HepG2 (cell line): ENCODE measurements around the gene TLE2. TPM values are rescaled to one million over a fixed set of nuclear protein-coding genes. Genes with fewer than 3 reads are reported as not detected.

ENCODE experiments used
- ATAC-seq: fragments of 200-7000 bp; cut with Tn5 transposase; 3 replicates; pipeline ENCODE4 v1.9.1; 2020; ENCODE audit warnings: mild to moderate bottlenecking, moderate library complexity
- BruUV-seq: library from RNA; stranded (reverse); fragments of 400-500 nt; replicated peaks from 2 replicates; lab custom pipeline; 2021; lab: Mats Ljungman, UMichigan
- CTCF ChIA-PET: fragments of 300-600 bp; formaldehyde crosslinking; extraction: SDS; loops from one replicate; lab custom pipeline; 2021; ENCODE audit warnings: low total read pairs, inconsistent platforms, low intra/inter-chr PET ratio; lab: Yijun Ruan, JAX
- POLR2A ChIA-PET: fragments of 350-600 bp; sonication (Branson Sonifier 250); formaldehyde crosslinking; loops from one replicate; lab custom pipeline; 2020; ENCODE audit warnings: antibody characterized with exemption, inconsistent platforms; lab: Yijun Ruan, JAX
- DNase-seq: peaks from one replicate; pipeline ENCODE4 v3.0.0-alpha.2; 2015; ENCODE audit warnings: low spot score
- FAIRE-seq: peaks from 3 replicates; lab custom pipeline; 2011; peaks lifted over from hg19 to GRCh38; lab: Jason Lieb, UNC
- H2AFZ ChIP-seq: one replicate; pipeline ENCODE4 v1.6.1; 2011; ENCODE audit warnings: low read length, inconsistent platforms
- H3K27ac ChIP-seq: fragments of 300-600 bp; 3 replicates; pipeline ENCODE4 v1.8.0; 2011; ENCODE audit warnings: mixed run types, mild to moderate bottlenecking, mixed read lengths, low read length, inconsistent platforms; ENCODE audit not compliant: insufficient read depth; ENCODE audit errors: extremely low read length
- H3K27me3 ChIP-seq, 2 experiments: fragments of 200-600 bp in 1 of 2; 2 replicates in 1 of 2; 3 replicates in 1 of 2; pipeline versions ENCODE4 v1.6.0 to v1.8.0; 2011; ENCODE audit warnings: low read length in 2 of 2, mild to moderate bottlenecking in 2 of 2, moderate library complexity in 2 of 2, inconsistent platforms in 1 of 2; ENCODE audit not compliant: insufficient read depth in 2 of 2, control insufficient read depth in 1 of 2
- H3K36me3 ChIP-seq, 2 experiments: fragments of 200-600 bp in 1 of 2; replicated peaks in 1 of 2; 2 replicates in 1 of 2; 3 replicates in 1 of 2; pipeline versions ENCODE4 v1.5.1 to v1.8.0; 2011; ENCODE audit warnings: low read length in 2 of 2, inconsistent platforms in 1 of 2; ENCODE audit not compliant: insufficient read depth in 2 of 2, control insufficient read depth in 1 of 2
- H3K4me1 ChIP-seq: 2 replicates; pipeline ENCODE4 v1.5.1; 2012; ENCODE audit warnings: low read length, inconsistent platforms; ENCODE audit not compliant: insufficient read depth
- H3K4me2 ChIP-seq: 2 replicates; pipeline ENCODE4 v1.6.0; 2011; ENCODE audit warnings: low read depth, low read length, inconsistent platforms
- H3K4me3 ChIP-seq, 3 experiments: fragments of 200-600 bp in 1 of 3; sonication (generic), shearing (Covaris generic) in 1 of 3; replicated peaks in 1 of 3; 2 replicates each; pipeline ENCODE4 v1.5.1; 2011 to 2016; ENCODE audit warnings: low read length in 3 of 3, inconsistent platforms in 2 of 3, low read depth in 2 of 3, mild to moderate bottlenecking in 2 of 3, control low read depth in 1 of 3, mixed read lengths in 1 of 3; ENCODE audit not compliant: insufficient read depth in 1 of 3
- H3K79me2 ChIP-seq: one replicate; pipeline ENCODE4 v1.6.1; 2011; ENCODE audit warnings: low read length, inconsistent platforms; ENCODE audit not compliant: insufficient read depth
- H3K9ac ChIP-seq: 2 replicates; pipeline ENCODE4 v1.6.0; 2011; ENCODE audit warnings: mild to moderate bottlenecking, low read depth, low read length, inconsistent platforms; ENCODE audit not compliant: insufficient read depth
- H3K9me3 ChIP-seq: 2 replicates; pipeline ENCODE4 v1.5.1; 2012; ENCODE audit warnings: mild to moderate bottlenecking, low read length
- H4K20me1 ChIP-seq: 2 replicates; pipeline ENCODE4 v1.6.0; 2011; ENCODE audit warnings: inconsistent platforms, mild to moderate bottlenecking, low read length, moderate library complexity; ENCODE audit not compliant: insufficient read depth
- HOXA3 ChIP-seq: sonication (generic); formaldehyde crosslinking; IDR thresholded peaks from 2 replicates; pipeline ENCODE4 v1.5.0; 2020; ENCODE audit warnings: missing genetic modification reagents
- JUND ChIP-seq: sonication (generic); formaldehyde crosslinking; IDR thresholded peaks from 2 replicates; pipeline ENCODE4 v1.8.0; 2022; ENCODE audit warnings: mild to moderate bottlenecking, missing genetic modification reagents
- MLLT10 ChIP-seq: sonication (generic); formaldehyde crosslinking; IDR thresholded peaks from 2 replicates; pipeline ENCODE4 v1.4.0; 2020; ENCODE audit warnings: missing genetic modification reagents
- MXI1 ChIP-seq: IDR thresholded peaks from 3 replicates; pipeline ENCODE4 v1.6.1; 2012; ENCODE audit warnings: low read depth, low read length, inconsistent platforms, borderline replicate concordance
- PCBP1 ChIP-seq: fragments of 200-400 bp; formaldehyde crosslinking; IDR thresholded peaks from 2 replicates; pipeline ENCODE4 v1.6.1; 2017; ENCODE audit warnings: mild to moderate bottlenecking, low read depth, low read length, borderline replicate concordance
- POLR2A ChIP-seq, 2 experiments: IDR thresholded peaks; 2 replicates each; pipeline ENCODE4 v1.6.1; 2011; ENCODE audit warnings: low read depth in 2 of 2, low read length in 2 of 2, mild to moderate bottlenecking in 1 of 2, moderate library complexity in 1 of 2; ENCODE audit not compliant: insufficient read depth in 1 of 2
- POLR2AphosphoS2 ChIP-seq: IDR thresholded peaks from 2 replicates; pipeline ENCODE4 v1.6.1; 2011; ENCODE audit warnings: low read depth, low read length, improper control_type of control experiment
- SETDB1 ChIP-seq: sonication (generic); formaldehyde crosslinking; IDR thresholded peaks from 2 replicates; pipeline ENCODE4 v1.5.1; 2020; ENCODE audit warnings: missing genetic modification reagents, mild to moderate bottlenecking, borderline replicate concordance
- SYNCRIP ChIP-seq: fragments of 200-400 bp; formaldehyde crosslinking; IDR thresholded peaks from 2 replicates; pipeline ENCODE4 v1.6.1; 2018; ENCODE audit warnings: mild to moderate bottlenecking, low read depth, low read length; ENCODE audit not compliant: insufficient read depth
- ZNF143 ChIP-seq: sonication (generic); formaldehyde crosslinking; IDR thresholded peaks from 2 replicates; pipeline ENCODE4 v1.4.0; 2020; ENCODE audit warnings: missing genetic modification reagents
- ZNF317 ChIP-seq: sonication (generic); formaldehyde crosslinking; IDR thresholded peaks from 2 replicates; pipeline ENCODE4 v1.5.0; 2020; ENCODE audit warnings: mild to moderate bottlenecking, missing genetic modification reagents
- ZNF383 ChIP-seq: sonication (generic); formaldehyde crosslinking; IDR thresholded peaks from 2 replicates; pipeline ENCODE4 v1.4.0; 2020; ENCODE audit warnings: missing genetic modification reagents, mild to moderate bottlenecking, borderline replicate concordance
- ZNF768 ChIP-seq: sonication (generic); formaldehyde crosslinking; IDR thresholded peaks from 2 replicates; pipeline ENCODE4 v1.4.0; 2020; ENCODE audit warnings: missing genetic modification reagents
- ZNF891 ChIP-seq: sonication (generic); formaldehyde crosslinking; IDR thresholded peaks from 2 replicates; pipeline ENCODE4 v1.5.0; 2020; ENCODE audit warnings: mild to moderate bottlenecking, missing genetic modification reagents
- WGBS: methylation state at CpG from one replicate; pipeline ENCODE4 v1.1.6; 2017; ENCODE audit warnings: low lambda C conversion rate; 5-methylcytosine and 5-hydroxymethylcytosine counted together
- in situ Hi-C: cut with HindIII; loops from 2 replicates; pipeline ENCODE4 v1.10.0; 2017; ENCODE audit warnings: low pct_unique_long_range_greater_than_20kb; ENCODE audit not compliant: extremely low pct_ligation_motif_present
- intact Hi-C: fragments of 100-400 bp; cut with micrococcal nuclease; formaldehyde crosslinking; loops from one replicate; pipeline ENCODE4 v1.10.0; 2022; ENCODE audit not compliant: unreplicated experiment
- polyA plus RNA-seq, 8 experiments: library from polyadenylated mRNA; depleted of rRNA in 3 of 8; stranded (reverse) in 7 of 8; unstranded in 1 of 8; fragments of >200 nt; fragmentation: Illumina TruSeq in 4 of 8; extraction: Trizol in 4 of 8; gene quantifications; 2 replicates each; pipeline versions ENCODE4 v1.2.1 to v1.2.3, GENCODE V29; 2011 to 2016; ENCODE audit warnings: low read depth in 4 of 8, missing spikeins in 1 of 8, mixed read lengths in 1 of 8; ENCODE audit not compliant: insufficient read depth in 1 of 8
- total RNA-seq, 5 experiments: library from RNA; depleted of rRNA; stranded (reverse); fragments of >200 nt; fragmentation: Illumina TruSeq; extraction: Trizol; gene quantifications; 2 replicates each; pipeline ENCODE4 v1.2.3, GENCODE V29; 2016; ENCODE audit warnings: low read depth in 1 of 5
- TF ChIP-seq, protein P1 (sequence below): sonication (generic); formaldehyde crosslinking; IDR thresholded peaks from 2 replicates; pipeline ENCODE4 v1.4.0; 2020; ENCODE audit warnings: missing genetic modification reagents
- TF ChIP-seq, protein P2 (sequence below): sonication (generic); formaldehyde crosslinking; IDR thresholded peaks from 2 replicates; pipeline ENCODE4 v1.5.1; 2020; ENCODE audit warnings: mild to moderate bottlenecking, missing genetic modification reagents, moderate library complexity
- TF ChIP-seq, protein P3 (sequence below): sonication (generic); formaldehyde crosslinking; IDR thresholded peaks from 2 replicates; pipeline ENCODE4 v1.5.0; 2020; ENCODE audit warnings: mild to moderate bottlenecking, missing genetic modification reagents, borderline replicate concordance

TLE2 gene
- total and polyA plus RNA-seq, 2 of the 13 experiments (the other 11 are each of a cell fraction or from before 2014, with no cell fraction given), result 0.07 to 0.81 TPM

DNA sequence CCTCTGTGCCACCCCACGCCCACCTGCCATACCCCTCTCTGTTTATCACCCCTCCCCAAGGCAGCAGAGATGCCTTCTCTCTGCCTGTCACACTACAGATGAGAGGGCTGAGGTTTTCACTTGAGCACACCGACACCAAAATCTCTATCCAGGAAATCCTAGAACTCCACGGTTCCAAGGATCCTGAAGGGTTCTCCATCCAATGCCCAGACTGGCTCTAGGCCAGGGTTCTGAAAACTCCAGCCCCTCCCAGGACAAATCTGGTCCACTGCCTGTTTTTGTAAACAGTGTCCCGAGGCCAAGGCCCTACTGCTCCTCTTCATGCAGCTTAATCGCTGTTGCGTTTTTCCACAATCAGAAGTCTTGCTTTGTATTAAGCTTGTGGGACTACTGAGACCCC lies 20.1 kb downstream of the TLE2 start:
- Histone ChIP-seq H3K4me1 (peaks cover 18% of the 10 kb centered on the region), H3K27me3 (peaks cover 2 to 13% of the 10 kb centered on the region in 2 experiments; a peak in 4 of 5 replicates), H3K27ac (no peak overlapping the region), H3K9me3 (no peaks in the 10 kb centered on the region), H3K4me2 (no peak overlapping the region), H3K79me2 (no peaks in the 10 kb centered on the region), H3K4me3 (no peak overlapping the region), H2AFZ (no peak overlapping the region), H3K36me3 (no peaks in the 10 kb centered on the region), H4K20me1 (no peaks in the 10 kb centered on the region), H3K9ac (no peak overlapping the region)
- in situ Hi-C loops, result no loop called here
- TF ChIP-seq HOXA3 (CRISPR knock-in tag) (no peak), MLLT10 (CRISPR knock-in tag) (no peak), ZNF891 (no peak), MXI1 (no peak), POLR2AphosphoS2 (no peak), ZNF143 (CRISPR knock-in tag) (no peak), POLR2A (IDR thresholded peaks at IDR 0.05; ENCODE audit: insufficient read depth in 1 of 2, low read depth in 2 of 2, low read length in 2 of 2) (no peak), SYNCRIP (no peak), SETDB1 (no peak), ZNF383 (no peak), ZNF317 (CRISPR knock-in tag) (no peak), JUND (CRISPR knock-in tag) (no peak), ZNF768 (CRISPR knock-in tag) (no peak), PCBP1 (no peak)
- TF ChIP-seq, protein P1, sequence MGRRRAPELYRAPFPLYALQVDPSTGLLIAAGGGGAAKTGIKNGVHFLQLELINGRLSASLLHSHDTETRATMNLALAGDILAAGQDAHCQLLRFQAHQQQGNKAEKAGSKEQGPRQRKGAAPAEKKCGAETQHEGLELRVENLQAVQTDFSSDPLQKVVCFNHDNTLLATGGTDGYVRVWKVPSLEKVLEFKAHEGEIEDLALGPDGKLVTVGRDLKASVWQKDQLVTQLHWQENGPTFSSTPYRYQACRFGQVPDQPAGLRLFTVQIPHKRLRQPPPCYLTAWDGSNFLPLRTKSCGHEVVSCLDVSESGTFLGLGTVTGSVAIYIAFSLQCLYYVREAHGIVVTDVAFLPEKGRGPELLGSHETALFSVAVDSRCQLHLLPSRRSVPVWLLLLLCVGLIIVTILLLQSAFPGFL, result no peak
- TF ChIP-seq, protein P2, sequence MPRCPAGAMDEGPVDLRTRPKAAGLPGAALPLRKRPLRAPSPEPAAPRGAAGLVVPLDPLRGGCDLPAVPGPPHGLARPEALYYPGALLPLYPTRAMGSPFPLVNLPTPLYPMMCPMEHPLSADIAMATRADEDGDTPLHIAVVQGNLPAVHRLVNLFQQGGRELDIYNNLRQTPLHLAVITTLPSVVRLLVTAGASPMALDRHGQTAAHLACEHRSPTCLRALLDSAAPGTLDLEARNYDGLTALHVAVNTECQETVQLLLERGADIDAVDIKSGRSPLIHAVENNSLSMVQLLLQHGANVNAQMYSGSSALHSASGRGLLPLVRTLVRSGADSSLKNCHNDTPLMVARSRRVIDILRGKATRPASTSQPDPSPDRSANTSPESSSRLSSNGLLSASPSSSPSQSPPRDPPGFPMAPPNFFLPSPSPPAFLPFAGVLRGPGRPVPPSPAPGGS (CRISPR knock-in tag), result no peak
- TF ChIP-seq, protein P3, sequence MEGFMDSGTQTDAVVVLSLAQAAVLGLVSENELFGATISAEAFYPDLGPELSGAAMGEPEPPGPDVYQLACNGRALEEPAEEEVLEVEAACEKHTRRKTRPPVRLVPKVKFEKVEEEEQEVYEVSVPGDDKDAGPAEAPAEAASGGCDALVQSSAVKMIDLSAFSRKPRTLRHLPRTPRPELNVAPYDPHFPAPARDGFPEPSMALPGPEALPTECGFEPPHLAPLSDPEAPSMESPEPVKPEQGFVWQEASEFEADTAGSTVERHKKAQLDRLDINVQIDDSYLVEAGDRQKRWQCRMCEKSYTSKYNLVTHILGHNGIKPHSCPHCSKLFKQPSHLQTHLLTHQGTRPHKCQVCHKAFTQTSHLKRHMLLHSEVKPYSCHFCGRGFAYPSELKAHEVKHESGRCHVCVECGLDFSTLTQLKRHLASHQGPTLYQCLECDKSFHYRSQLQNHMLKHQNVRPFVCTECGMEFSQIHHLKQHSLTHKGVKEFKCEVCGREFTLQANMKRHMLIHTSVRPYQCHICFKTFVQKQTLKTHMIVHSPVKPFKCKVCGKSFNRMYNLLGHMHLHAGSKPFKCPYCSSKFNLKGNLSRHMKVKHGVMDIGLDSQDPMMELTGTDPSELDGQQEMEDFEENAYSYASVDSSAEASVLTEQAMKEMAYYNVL (CRISPR knock-in tag), result no peak
- intact Hi-C loops, result no loop called here
- no TSS peak for BruUV-seq
- no peak for FAIRE-seq
- 56% methylated on average over 5 of the region's 6 CpGs for WGBS
- DNase-seq, result no peak
- ChIA-PET CTCF (no interaction called here), POLR2A (no interaction called here)
- ATAC-seq, result no peak
